Right atrium auricular region (tissue), 2 donors: ENCODE results near the gene WDR27. TPM values are rescaled to one million over a fixed set of nuclear protein-coding genes. Genes with fewer than 3 reads are reported as not detected.

Experiments
- DNase-seq: peaks from one replicate; pipeline ENCODE4 v3.0.0-alpha.2; 2019; ENCODE audit warnings: low spot score
- H3K27ac ChIP-seq, 2 donors: fragments of 200-600 bp; sonication (generic); 1 replicate in 1 of 2; 2 replicates in 1 of 2; pipeline ENCODE4 v1.5.1; 2016 to 2019
- H3K27me3 ChIP-seq, 2 donors: fragments of 200-600 bp; sonication (generic); one replicate each; pipeline versions ENCODE4 v1.5.1 to v1.6.0; 2017 to 2019
- H3K36me3 ChIP-seq: fragments of 200-600 bp; sonication (generic); one replicate; pipeline ENCODE4 v1.5.1; 2016
- H3K4me1 ChIP-seq, 2 donors: fragments of 200-600 bp; sonication (generic); one replicate each; pipeline versions ENCODE4 v1.5.1 to v1.6.0; 2017 to 2019
- H3K4me3 ChIP-seq, 2 donors: fragments of 200-600 bp; sonication (generic); 1 replicate in 1 of 2; 2 replicates in 1 of 2; pipeline ENCODE4 v1.5.1; 2017 to 2019; ENCODE audit warnings: mild to moderate bottlenecking in 1 of 2, moderate library complexity in 1 of 2
- H3K9me3 ChIP-seq, 2 donors: fragments of 200-600 bp; sonication (generic); one replicate each; pipeline ENCODE4 v1.5.1; 2019
- CTCF ChIP-seq, 2 donors: fragments of 200-600 bp; sonication (generic); IDR thresholded peaks; one replicate each; pipeline ENCODE4 v1.5.1; 2019; ENCODE audit warnings: antibody characterized with exemption in 2 of 2
- total RNA-seq, 2 donors: library from RNA; depleted of rRNA; stranded (reverse); fragments of >200 nt; gene quantifications; one replicate each; pipeline ENCODE4 v1.1.0, GENCODE V29; 2016

WDR27 gene
- total RNA-seq, 2 donors from 2014 or later: 3.5 to 4.7 TPM

- Histone ChIP-seq H3K27ac (no peak overlapping the region), H3K4me1 (no peaks in the 10 kb centered on the region), H3K27me3 (no peaks in the 10 kb centered on the region), H3K9me3 (no peaks in the 10 kb centered on the region), H3K36me3 (peaks cover 30% of the 10 kb centered on the region), H3K4me3 (no peak overlapping the region)
- no peak for TF ChIP-seq CTCF (IDR thresholded peaks at IDR 0.05)
- no peak for DNase-seq
These were observed 41.8 kb downstream of the WDR27 start for GRCh38 chr6:169659820-169660610.

DNA sequence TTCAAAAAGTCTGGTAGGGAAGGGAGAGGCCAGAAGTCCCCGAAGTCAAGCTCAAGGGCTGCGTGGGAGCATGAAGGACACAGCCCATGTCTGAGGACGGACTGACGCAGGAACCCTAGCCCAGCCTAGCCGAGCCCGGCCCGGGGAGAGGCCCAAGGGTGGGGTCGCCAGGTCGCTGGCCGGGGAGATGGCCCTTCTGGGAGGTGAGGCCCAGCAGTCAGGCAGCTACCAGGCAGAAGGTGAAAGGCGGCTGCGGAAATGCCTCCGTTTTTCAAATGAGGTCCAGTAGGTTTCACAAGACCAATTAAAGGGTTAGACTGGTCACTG is 44.6 kb downstream of the WDR27 start:
- no peaks in the 10 kb centered on the region for H3K9me3 ChIP-seq
- DNase-seq: no peak
- TF ChIP-seq CTCF (IDR thresholded peaks at IDR 0.05): no peak
- H3K27ac ChIP-seq: no peak overlapping the region
- H3K36me3 ChIP-seq: peaks cover 13% of the 10 kb centered on the region
- no peaks in the 10 kb centered on the region for H3K27me3 ChIP-seq
- H3K4me1 ChIP-seq: no peaks in the 10 kb centered on the region
- no peak overlapping the region for H3K4me3 ChIP-seq

- H3K27ac ChIP-seq: no peak overlapping the region
- no peaks in the 10 kb centered on the region for H3K27me3 ChIP-seq
- no peak for TF ChIP-seq CTCF (IDR thresholded peaks at IDR 0.05)
- DNase-seq: no peak
- peaks cover 9% of the 10 kb centered on the region for H3K36me3 ChIP-seq
- H3K4me1 ChIP-seq: no peaks in the 10 kb centered on the region
- H3K4me3 ChIP-seq: no peak overlapping the region
- no peaks in the 10 kb centered on the region for H3K9me3 ChIP-seq
These were observed 45.1 kb downstream of the WDR27 start for GRCh38 chr6:169656546-169657283.

- Histone ChIP-seq H3K9me3 (no peaks in the 10 kb centered on the region), H3K4me3 (peak overlapping the region; percentile 35 to 41), H3K27ac (peak overlapping the region; percentile 56 to 57), H3K27me3 (no peaks in the 10 kb centered on the region), H3K4me1 (no peaks in the 10 kb centered on the region), H3K36me3 (peaks cover 7% of the 10 kb centered on the region)
- peak in 1 of 2 donors; percentile 47 for TF ChIP-seq CTCF (IDR thresholded peaks at IDR 0.05)
- peak; percentile 72 for DNase-seq
These were observed 47.0 kb downstream of the WDR27 start for GRCh38 chr6:169654598-169655391.

- DNase-seq: no peak
- H3K4me3 ChIP-seq: peak overlapping the region in 1 of 2 donors; percentile 41
- H3K4me1 ChIP-seq: no peaks in the 10 kb centered on the region
- H3K36me3 ChIP-seq: no peaks in the 10 kb centered on the region
- H3K9me3 ChIP-seq: no peaks in the 10 kb centered on the region
- no peaks in the 10 kb centered on the region for H3K27me3 ChIP-seq
- no peak for TF ChIP-seq CTCF (IDR thresholded peaks at IDR 0.05)
- no peak overlapping the region for H3K27ac ChIP-seq
These were observed 48.1 kb downstream of the WDR27 start for GRCh38 chr6:169653691-169654090.
